WTC11 (cell line): Measurements from ENCODE around the gene AQP1. TPM values are rescaled to one million over a fixed set of nuclear protein-coding genes. Genes with fewer than 3 reads are reported as not detected.

Source experiments
- ATAC-seq: fragments of 200-7000 bp; cut with Tn5 transposase; 2 replicates; pipeline ENCODE4 v1.10.0; 2021; ENCODE audit warnings: mild to moderate bottlenecking, moderate library complexity
- CTCF ChIA-PET: fragments of 300-600 bp; sonication (Branson Sonifier 250); formaldehyde crosslinking; loops from one replicate; lab custom pipeline; 2021; ENCODE audit warnings: antibody characterized with exemption; lab: Charles Lee
- POLR2A ChIA-PET: fragments of 350-600 bp; sonication (Branson Sonifier 250); formaldehyde crosslinking; loops from one replicate; lab custom pipeline; 2021; ENCODE audit warnings: antibody characterized with exemption; lab: Charles Lee
- DNase-seq: peaks from one replicate; pipeline ENCODE4 v3.0.0; 2021; ENCODE audit warnings: low spot score
- H3K27ac Mint-ChIP-seq: 2 replicates; pipeline ENCODE4 v1.8.0; 2021; ENCODE audit warnings: mixed read lengths
- H3K27me3 Mint-ChIP-seq: 2 replicates; pipeline ENCODE4 v1.8.0; 2021; ENCODE audit warnings: low read depth, mild to moderate bottlenecking, moderate library complexity, mixed read lengths
- H3K36me3 Mint-ChIP-seq: 2 replicates; pipeline ENCODE4 v1.8.0; 2021; ENCODE audit warnings: mixed read lengths
- H3K4me1 Mint-ChIP-seq: 2 replicates; pipeline ENCODE4 v1.8.0; 2022; ENCODE audit warnings: mixed read lengths
- H3K4me3 Mint-ChIP-seq: 2 replicates; pipeline ENCODE4 v1.8.0; 2021; ENCODE audit warnings: mild to moderate bottlenecking, moderate library complexity, mixed read lengths
- H3K9me3 Mint-ChIP-seq: 2 replicates; pipeline ENCODE4 v1.8.0; 2021; ENCODE audit warnings: mixed read lengths
- ELF4 ChIP-seq: sonication (generic); formaldehyde crosslinking; IDR thresholded peaks from 2 replicates; pipeline ENCODE4 v1.8.1; 2022; ENCODE audit warnings: low read depth, mild to moderate bottlenecking, moderate library complexity, missing genetic modification reagents
- ETV6 ChIP-seq: sonication (generic); formaldehyde crosslinking; IDR thresholded peaks from 2 replicates; pipeline ENCODE4 v1.8.1; 2022; ENCODE audit warnings: mild to moderate bottlenecking, missing genetic modification reagents
- FOXJ3 ChIP-seq: sonication (generic); formaldehyde crosslinking; IDR thresholded peaks from 2 replicates; pipeline ENCODE4 v1.9.0; 2021; ENCODE audit warnings: missing genetic modification reagents, mild to moderate bottlenecking, borderline replicate concordance
- FOXK1 ChIP-seq: sonication (generic); formaldehyde crosslinking; IDR thresholded peaks from 2 replicates; pipeline ENCODE4 v1.8.0; 2022; ENCODE audit warnings: mild to moderate bottlenecking, moderate library complexity, missing genetic modification reagents
- FOXP1 ChIP-seq: sonication (generic); formaldehyde crosslinking; IDR thresholded peaks from 2 replicates; pipeline ENCODE4 v1.8.0; 2022; ENCODE audit warnings: missing genetic modification reagents, mild to moderate bottlenecking, moderate library complexity, borderline replicate concordance
- HMGA2 ChIP-seq: fragments of 250-450 bp; sonication (Bioruptor Pico); IDR thresholded peaks from 2 replicates; pipeline ENCODE4 v1.4.0; 2021; ENCODE audit warnings: mild to moderate bottlenecking, moderate library complexity
- IRF2 ChIP-seq: sonication (generic); formaldehyde crosslinking; IDR thresholded peaks from 2 replicates; pipeline ENCODE4 v1.8.0; 2022; ENCODE audit warnings: low read depth, missing genetic modification reagents, borderline replicate concordance
- JAZF1 ChIP-seq: fragments of 250-450 bp; sonication (Bioruptor Pico); IDR thresholded peaks from 2 replicates; pipeline ENCODE4 v1.9.0; 2021; ENCODE audit warnings: moderate library complexity, mild to moderate bottlenecking, inconsistent platforms
- JUN ChIP-seq: sonication (generic); formaldehyde crosslinking; IDR thresholded peaks from 2 replicates; pipeline ENCODE4 v1.8.0; 2023; ENCODE audit warnings: mild to moderate bottlenecking, missing genetic modification reagents
- MAX ChIP-seq: sonication (generic); formaldehyde crosslinking; IDR thresholded peaks from 2 replicates; pipeline ENCODE4 v1.8.0; 2022; ENCODE audit warnings: mild to moderate bottlenecking, missing genetic modification reagents
- MYBL2 ChIP-seq: sonication (generic); formaldehyde crosslinking; IDR thresholded peaks from 2 replicates; pipeline ENCODE4 v1.8.1; 2023; ENCODE audit warnings: mild to moderate bottlenecking, moderate library complexity, missing genetic modification reagents
- NFE2L1 ChIP-seq: sonication (generic); formaldehyde crosslinking; IDR thresholded peaks from 2 replicates; pipeline ENCODE4 v1.8.1; 2023; ENCODE audit warnings: missing genetic modification reagents
- NFYB ChIP-seq: sonication (generic); formaldehyde crosslinking; conservative IDR thresholded peaks from 2 replicates; pipeline ENCODE4 v1.8.0; 2022; ENCODE audit warnings: low read depth, missing genetic modification reagents
- PRDM15 ChIP-seq: sonication (generic); formaldehyde crosslinking; IDR thresholded peaks from 2 replicates; pipeline ENCODE4 v1.8.0; 2022; ENCODE audit warnings: missing genetic modification reagents
- RORB ChIP-seq: fragments of 250-450 bp; sonication (Bioruptor Pico); IDR thresholded peaks from 2 replicates; pipeline ENCODE4 v1.9.0; 2021; ENCODE audit warnings: mild to moderate bottlenecking
- SOX15 ChIP-seq: fragments of 250-450 bp; sonication (Bioruptor Pico); IDR thresholded peaks from 2 replicates; pipeline ENCODE4 v1.9.0; 2021; ENCODE audit warnings: mild to moderate bottlenecking
- SP1 ChIP-seq: sonication (generic); formaldehyde crosslinking; conservative IDR thresholded peaks from 2 replicates; pipeline ENCODE4 v1.8.1; 2022; ENCODE audit warnings: missing genetic modification reagents
- TEAD1 ChIP-seq: sonication (generic); formaldehyde crosslinking; IDR thresholded peaks from 2 replicates; pipeline ENCODE4 v1.8.0; 2022; ENCODE audit warnings: mild to moderate bottlenecking, missing genetic modification reagents
- TEAD4 ChIP-seq: sonication (generic); formaldehyde crosslinking; IDR thresholded peaks from 2 replicates; pipeline ENCODE4 v1.8.0; 2022; ENCODE audit warnings: mild to moderate bottlenecking, missing genetic modification reagents
- USF1 ChIP-seq: sonication (generic); formaldehyde crosslinking; IDR thresholded peaks from 2 replicates; pipeline ENCODE4 v1.8.0; 2022; ENCODE audit warnings: mild to moderate bottlenecking, missing genetic modification reagents
- ZBTB21 ChIP-seq: sonication (generic); formaldehyde crosslinking; IDR thresholded peaks from 2 replicates; pipeline ENCODE4 v1.8.1; 2023; ENCODE audit warnings: mild to moderate bottlenecking, missing genetic modification reagents, borderline replicate concordance
- ZNF138 ChIP-seq: sonication (generic); formaldehyde crosslinking; conservative IDR thresholded peaks from 2 replicates; pipeline ENCODE4 v1.8.1; 2022; ENCODE audit warnings: mild to moderate bottlenecking, moderate library complexity, missing genetic modification reagents
- ZNF416 ChIP-seq: fragments of 250-450 bp; sonication (Bioruptor Pico); IDR thresholded peaks from 2 replicates; pipeline ENCODE4 v1.9.0; 2021; ENCODE audit warnings: mild to moderate bottlenecking, inconsistent platforms
- ZNF423 ChIP-seq: fragments of 250-450 bp; sonication (Bioruptor Pico); IDR thresholded peaks from 2 replicates; pipeline ENCODE4 v2.1.2; 2022; ENCODE audit warnings: mild to moderate bottlenecking, moderate library complexity
- total RNA-seq: library from RNA; stranded (reverse); gene quantifications from 3 replicates; pipeline ENCODE4 v1.2.3, GENCODE V29; 2021
- TF ChIP-seq, protein P1 (sequence below): sonication (generic); formaldehyde crosslinking; IDR thresholded peaks from 2 replicates; pipeline ENCODE4 v1.8.1; 2022; ENCODE audit warnings: mild to moderate bottlenecking, missing genetic modification reagents, moderate library complexity, borderline replicate concordance
- TF ChIP-seq, protein P2 (sequence below): sonication (generic); formaldehyde crosslinking; IDR thresholded peaks from 2 replicates; pipeline ENCODE4 v1.8.1; 2023; ENCODE audit warnings: mild to moderate bottlenecking, missing genetic modification reagents, moderate library complexity
- TF ChIP-seq, protein P3 (sequence below): fragments of 200-600 bp; IDR thresholded peaks from 2 replicates; pipeline ENCODE4 v1.8.0; 2022; ENCODE audit warnings: antibody characterized with exemption
- TF ChIP-seq, protein P4 (sequence below): sonication (generic); formaldehyde crosslinking; IDR thresholded peaks from 2 replicates; pipeline ENCODE4 v1.8.1; 2022; ENCODE audit warnings: mild to moderate bottlenecking, moderate library complexity, missing genetic modification reagents

Gene AQP1
- total RNA-seq, 1 experiment from 2014 or later: 0.81 TPM

GRCh38 chr7:30938435-30939316 lies 27.0 kb downstream of the AQP1 start:
- Mint-ChIP-seq H3K4me3 (peak overlapping the region; percentile 47), H3K9me3 (no peaks in the 10 kb centered on the region), H3K36me3 (no peaks in the 10 kb centered on the region), H3K27ac (no peak overlapping the region), H3K27me3 (no peaks in the 10 kb centered on the region; the same call in none of the 2 replicates), H3K4me1 (0 out of 2 replicates have a peak, but pooled peaks cover 4% of the 10 kb centered on the region)
- peak; percentile 98 for DNase-seq
- ChIA-PET POLR2A (interaction anchor here (0.5 to 1.8 kb wide), 5 partner anchors 33 to 181 kb away, joined by 3 to 8 read pairs (median 5); no protein-coding TSS in a partner anchor), CTCF (interaction anchor here (0.6 to 3.1 kb wide), 97 partner anchors 8 to 463 kb away, joined by 3 to 107 read pairs (median 5); partner anchors contain the start of genes AQP1, GHRHR and MINDY4)
- ATAC-seq: peak; percentile 95
- no peak for TF ChIP-seq ZNF416 (CRISPR knock-in tag)
- TF ChIP-seq RORB (CRISPR knock-in tag): no peak
- TF ChIP-seq, protein P1, sequence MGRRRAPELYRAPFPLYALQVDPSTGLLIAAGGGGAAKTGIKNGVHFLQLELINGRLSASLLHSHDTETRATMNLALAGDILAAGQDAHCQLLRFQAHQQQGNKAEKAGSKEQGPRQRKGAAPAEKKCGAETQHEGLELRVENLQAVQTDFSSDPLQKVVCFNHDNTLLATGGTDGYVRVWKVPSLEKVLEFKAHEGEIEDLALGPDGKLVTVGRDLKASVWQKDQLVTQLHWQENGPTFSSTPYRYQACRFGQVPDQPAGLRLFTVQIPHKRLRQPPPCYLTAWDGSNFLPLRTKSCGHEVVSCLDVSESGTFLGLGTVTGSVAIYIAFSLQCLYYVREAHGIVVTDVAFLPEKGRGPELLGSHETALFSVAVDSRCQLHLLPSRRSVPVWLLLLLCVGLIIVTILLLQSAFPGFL (CRISPR knock-in tag): no peak
- TF ChIP-seq IRF2 (CRISPR knock-in tag): no peak
- TF ChIP-seq, protein P2, sequence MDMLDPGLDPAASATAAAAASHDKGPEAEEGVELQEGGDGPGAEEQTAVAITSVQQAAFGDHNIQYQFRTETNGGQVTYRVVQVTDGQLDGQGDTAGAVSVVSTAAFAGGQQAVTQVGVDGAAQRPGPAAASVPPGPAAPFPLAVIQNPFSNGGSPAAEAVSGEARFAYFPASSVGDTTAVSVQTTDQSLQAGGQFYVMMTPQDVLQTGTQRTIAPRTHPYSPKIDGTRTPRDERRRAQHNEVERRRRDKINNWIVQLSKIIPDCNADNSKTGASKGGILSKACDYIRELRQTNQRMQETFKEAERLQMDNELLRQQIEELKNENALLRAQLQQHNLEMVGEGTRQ (CRISPR knock-in tag): peak; percentile 92
- TF ChIP-seq MYBL2: peak; percentile 57; the same call in 1 of the 2 replicates
- TF ChIP-seq SOX15 (CRISPR knock-in tag): no peak
- TF ChIP-seq, protein P3, sequence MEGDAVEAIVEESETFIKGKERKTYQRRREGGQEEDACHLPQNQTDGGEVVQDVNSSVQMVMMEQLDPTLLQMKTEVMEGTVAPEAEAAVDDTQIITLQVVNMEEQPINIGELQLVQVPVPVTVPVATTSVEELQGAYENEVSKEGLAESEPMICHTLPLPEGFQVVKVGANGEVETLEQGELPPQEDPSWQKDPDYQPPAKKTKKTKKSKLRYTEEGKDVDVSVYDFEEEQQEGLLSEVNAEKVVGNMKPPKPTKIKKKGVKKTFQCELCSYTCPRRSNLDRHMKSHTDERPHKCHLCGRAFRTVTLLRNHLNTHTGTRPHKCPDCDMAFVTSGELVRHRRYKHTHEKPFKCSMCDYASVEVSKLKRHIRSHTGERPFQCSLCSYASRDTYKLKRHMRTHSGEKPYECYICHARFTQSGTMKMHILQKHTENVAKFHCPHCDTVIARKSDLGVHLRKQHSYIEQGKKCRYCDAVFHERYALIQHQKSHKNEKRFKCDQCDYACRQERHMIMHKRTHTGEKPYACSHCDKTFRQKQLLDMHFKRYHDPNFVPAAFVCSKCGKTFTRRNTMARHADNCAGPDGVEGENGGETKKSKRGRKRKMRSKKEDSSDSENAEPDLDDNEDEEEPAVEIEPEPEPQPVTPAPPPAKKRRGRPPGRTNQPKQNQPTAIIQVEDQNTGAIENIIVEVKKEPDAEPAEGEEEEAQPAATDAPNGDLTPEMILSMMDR: peak; percentile 98
- TF ChIP-seq FOXJ3: no peak
- no peak for TF ChIP-seq JUN (CRISPR knock-in tag)
- TF ChIP-seq FOXK1: 0 out of 2 replicates have a peak, but pooled peaks have one; percentile 44
- TF ChIP-seq TEAD4 (CRISPR knock-in tag): no peak
- TF ChIP-seq ELF4 (CRISPR knock-in tag): no peak
- TF ChIP-seq ZNF138 (CRISPR knock-in tag): peak; percentile 76; the same call in 1 of the 2 replicates
- TF ChIP-seq ETV6 (CRISPR knock-in tag): no peak
- TF ChIP-seq SP1 (CRISPR knock-in tag): peak; percentile 46; the same call in 1 of the 2 replicates
- TF ChIP-seq NFE2L1 (CRISPR knock-in tag): peak; percentile 61; the same call in 1 of the 2 replicates
- no peak for TF ChIP-seq NFYB
- no peak for TF ChIP-seq JAZF1 (CRISPR knock-in tag)
- TF ChIP-seq FOXP1 (CRISPR knock-in tag): peak; percentile 83; the same call in 1 of the 2 replicates
- peak; percentile 71; the same call in 1 of the 2 replicates for TF ChIP-seq ZBTB21
- TF ChIP-seq, protein P4, sequence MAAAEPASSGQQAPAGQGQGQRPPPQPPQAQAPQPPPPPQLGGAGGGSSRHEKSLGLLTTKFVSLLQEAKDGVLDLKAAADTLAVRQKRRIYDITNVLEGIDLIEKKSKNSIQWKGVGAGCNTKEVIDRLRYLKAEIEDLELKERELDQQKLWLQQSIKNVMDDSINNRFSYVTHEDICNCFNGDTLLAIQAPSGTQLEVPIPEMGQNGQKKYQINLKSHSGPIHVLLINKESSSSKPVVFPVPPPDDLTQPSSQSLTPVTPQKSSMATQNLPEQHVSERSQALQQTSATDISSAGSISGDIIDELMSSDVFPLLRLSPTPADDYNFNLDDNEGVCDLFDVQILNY (CRISPR knock-in tag): 0 out of 2 replicates have a peak, but pooled peaks have one; percentile 31
- peak; percentile 81 for TF ChIP-seq MAX (CRISPR knock-in tag)
- peak; percentile 45; the same call in 1 of the 2 replicates for TF ChIP-seq TEAD1
- TF ChIP-seq HMGA2 (CRISPR knock-in tag): no peak
- TF ChIP-seq PRDM15: no peak
- TF ChIP-seq USF1 (CRISPR knock-in tag): peak; percentile 92
- no peak; the same call in 1 of the 2 replicates for TF ChIP-seq ZNF423 (CRISPR knock-in tag)
